GM12892 (cell line): Measurements from ENCODE around the gene SPARC.

Experiments used
- POLR2A ChIP-seq: IDR thresholded peaks from 2 replicates; pipeline ENCODE4 v1.6.1; 2011; ENCODE audit warnings: low read depth, low read length, control low read depth
- POLR2AphosphoS5 ChIP-seq: IDR thresholded peaks from 2 replicates; pipeline ENCODE4 v1.6.1; 2011; ENCODE audit warnings: low read depth, low read length, control low read depth

DNA sequence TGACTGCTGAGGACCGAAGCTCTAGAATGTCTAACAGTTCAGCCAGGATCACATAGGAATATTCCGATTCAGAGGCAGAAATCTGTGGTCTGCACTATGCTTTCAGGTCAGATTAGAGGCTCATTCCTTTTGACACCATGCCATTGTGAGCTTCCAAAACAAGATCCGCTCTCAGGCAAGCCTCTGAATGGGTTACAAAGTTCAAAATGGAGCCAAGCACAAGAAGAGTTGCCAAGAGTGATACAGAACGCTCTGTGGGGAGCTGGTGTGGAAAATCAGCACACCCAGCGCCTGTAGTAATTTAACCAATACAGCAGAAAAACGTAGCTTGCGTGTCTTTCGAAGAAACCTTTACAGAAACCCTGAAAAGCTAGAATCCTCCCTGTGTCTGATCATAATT is 62.2 kb downstream of the SPARC start:
- TF ChIP-seq POLR2A (no peak), POLR2AphosphoS5 (no peak)
